ENCODE results near the gene ZNF281. TPM values are rescaled to one million over a fixed set of nuclear protein-coding genes. Genes with fewer than 3 reads are reported as not detected.

The ZNF281 gene
- total RNA-seq, 1 experiment from 2014 or later = 18.8 TPM

GRCh38 chr1:200374569-200375295 lies 35.1 kb downstream of the ZNF281 start:
- H3K27ac ChIP-seq = no peak overlapping the region
- no TSS peak for BruUV-seq (replicated peaks)

GRCh38 chr1:200373811-200374231 lies 36.0 kb downstream of the ZNF281 start:
- intact Hi-C loops (cut with micrococcal nuclease; ENCODE audit: unreplicated experiment) = no loop called here
- H3K4me2 ChIP-seq = peak overlapping the region; percentile 30
- no peaks in the 10 kb centered on the region for H3K27me3 ChIP-seq (ENCODE audit: insufficient read depth, low read depth)
- H3K36me3 ChIP-seq (ENCODE audit: low read depth) = no peaks in the 10 kb centered on the region
- peaks cover 61% of the 10 kb centered on the region for H3K4me1 ChIP-seq (replicated peaks; ENCODE audit: insufficient read depth)
- no peaks in the 10 kb centered on the region for H3K79me2 ChIP-seq (ENCODE audit: low read depth)
- H3K9me2 ChIP-seq (ENCODE audit: insufficient read depth) = no peaks in the 10 kb centered on the region
- BruUV-seq (replicated peaks) = no TSS peak
- H3K27ac ChIP-seq = no peak overlapping the region
- DNase-seq = no peak
- TF ChIP-seq, protein P1, sequence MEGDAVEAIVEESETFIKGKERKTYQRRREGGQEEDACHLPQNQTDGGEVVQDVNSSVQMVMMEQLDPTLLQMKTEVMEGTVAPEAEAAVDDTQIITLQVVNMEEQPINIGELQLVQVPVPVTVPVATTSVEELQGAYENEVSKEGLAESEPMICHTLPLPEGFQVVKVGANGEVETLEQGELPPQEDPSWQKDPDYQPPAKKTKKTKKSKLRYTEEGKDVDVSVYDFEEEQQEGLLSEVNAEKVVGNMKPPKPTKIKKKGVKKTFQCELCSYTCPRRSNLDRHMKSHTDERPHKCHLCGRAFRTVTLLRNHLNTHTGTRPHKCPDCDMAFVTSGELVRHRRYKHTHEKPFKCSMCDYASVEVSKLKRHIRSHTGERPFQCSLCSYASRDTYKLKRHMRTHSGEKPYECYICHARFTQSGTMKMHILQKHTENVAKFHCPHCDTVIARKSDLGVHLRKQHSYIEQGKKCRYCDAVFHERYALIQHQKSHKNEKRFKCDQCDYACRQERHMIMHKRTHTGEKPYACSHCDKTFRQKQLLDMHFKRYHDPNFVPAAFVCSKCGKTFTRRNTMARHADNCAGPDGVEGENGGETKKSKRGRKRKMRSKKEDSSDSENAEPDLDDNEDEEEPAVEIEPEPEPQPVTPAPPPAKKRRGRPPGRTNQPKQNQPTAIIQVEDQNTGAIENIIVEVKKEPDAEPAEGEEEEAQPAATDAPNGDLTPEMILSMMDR (conservative IDR thresholded peaks at IDR 0.05) = no peak
- no peak for TF ChIP-seq EZH2 (IDR thresholded peaks at IDR 0.05; ENCODE audit: low read depth)
- POLR2A ChIA-PET (ENCODE audit: unreplicated experiment) = interaction anchor here (0.8 kb wide), 1 partner anchor 10 kb away, joined by 12 read pairs; no protein-coding TSS in a partner anchor
- CTCF ChIA-PET = interaction anchor here (0.6 kb wide), 2 partner anchors 200 to 1572 kb away, joined by 3 to 13 read pairs; partner anchors contain the start of gene LMOD1
- peaks cover 37% of the 10 kb centered on the region for H3F3A ChIP-seq (ENCODE audit: insufficient read depth, low read depth)
- no peak overlapping the region for H2AFZ ChIP-seq
- no peaks in the 10 kb centered on the region for H4K20me1 ChIP-seq (ENCODE audit: insufficient read depth)
- no peaks in the 10 kb centered on the region for H3K9me3 ChIP-seq (ENCODE audit: insufficient read depth, low read depth)
- no peak overlapping the region for H3K4me3 ChIP-seq

More at GRCh38 chr1:200374569-200375295, 35.1 kb downstream of the ZNF281 start:
- Histone ChIP-seq H3F3A (ENCODE audit: insufficient read depth, low read depth) (peaks cover 46% of the 10 kb centered on the region), H2AFZ (no peak overlapping the region), H4K20me1 (ENCODE audit: insufficient read depth) (no peaks in the 10 kb centered on the region), H3K27me3 (ENCODE audit: insufficient read depth, low read depth) (no peaks in the 10 kb centered on the region), H3K4me3 (no peak overlapping the region), H3K36me3 (ENCODE audit: low read depth) (no peaks in the 10 kb centered on the region), H3K79me2 (ENCODE audit: low read depth) (no peaks in the 10 kb centered on the region), H3K4me2 (peak overlapping the region; percentile 30), H3K4me1 (replicated peaks; ENCODE audit: insufficient read depth) (peaks cover 61% of the 10 kb centered on the region), H3K9me3 (ENCODE audit: insufficient read depth, low read depth) (no peaks in the 10 kb centered on the region), H3K9me2 (ENCODE audit: insufficient read depth) (no peaks in the 10 kb centered on the region)
- intact Hi-C loops (cut with micrococcal nuclease; ENCODE audit: unreplicated experiment) = no loop called here
- TF ChIP-seq EZH2 (IDR thresholded peaks at IDR 0.05; ENCODE audit: low read depth) = no peak
- TF ChIP-seq, protein P1 (conservative IDR thresholded peaks at IDR 0.05) = no peak
- POLR2A ChIA-PET (ENCODE audit: unreplicated experiment) = no interaction called here
- CTCF ChIA-PET = no interaction called here
- DNase-seq = no peak

DNA sequence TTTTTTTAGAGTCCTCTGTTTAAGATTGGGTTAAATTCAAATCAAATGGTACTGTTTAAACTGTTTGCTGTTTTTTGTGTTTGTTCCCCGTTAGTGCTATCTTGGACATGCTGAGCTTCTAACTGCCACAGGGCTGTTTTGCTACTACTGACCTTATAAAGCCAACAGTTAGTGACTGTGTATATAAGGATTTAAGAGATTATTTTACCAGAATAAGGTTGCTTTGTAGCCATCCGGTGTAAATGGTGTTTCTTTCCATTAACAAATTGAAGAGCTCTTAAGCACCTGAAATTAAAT lies 37.0 kb downstream of the ZNF281 start:
- intact Hi-C loops (cut with micrococcal nuclease; ENCODE audit: unreplicated experiment) = no loop called here
- no peaks in the 10 kb centered on the region for H3K9me3 ChIP-seq (ENCODE audit: insufficient read depth, low read depth)
- H3K4me1 ChIP-seq (replicated peaks; ENCODE audit: insufficient read depth) = peaks cover 63% of the 10 kb centered on the region
- no peaks in the 10 kb centered on the region for H3K9me2 ChIP-seq (ENCODE audit: insufficient read depth)
- no peak overlapping the region for H3K4me2 ChIP-seq
- H3K27ac ChIP-seq = peak overlapping the region; percentile 75
- no peak overlapping the region for H3K4me3 ChIP-seq
- no peaks in the 10 kb centered on the region for H3K79me2 ChIP-seq (ENCODE audit: low read depth)
- no peaks in the 10 kb centered on the region for H4K20me1 ChIP-seq (ENCODE audit: insufficient read depth)
- H3K36me3 ChIP-seq (ENCODE audit: low read depth) = no peaks in the 10 kb centered on the region
- H2AFZ ChIP-seq = no peak overlapping the region
- TF ChIP-seq, protein P1 (conservative IDR thresholded peaks at IDR 0.05) = no peak
- TF ChIP-seq EZH2 (IDR thresholded peaks at IDR 0.05; ENCODE audit: low read depth) = no peak
- ChIA-PET POLR2A (ENCODE audit: unreplicated experiment) (no interaction called here), CTCF (no interaction called here)
- no peaks in the 10 kb centered on the region for H3K27me3 ChIP-seq (ENCODE audit: insufficient read depth, low read depth)
- peaks cover 36% of the 10 kb centered on the region for H3F3A ChIP-seq (ENCODE audit: insufficient read depth, low read depth)
- BruUV-seq (replicated peaks) = no TSS peak
- DNase-seq = no peak

Data from PC-9 (cell line).